ENCODE data around the gene ZNF621. TPM values are rescaled to one million over a fixed set of nuclear protein-coding genes. Genes with fewer than 3 reads are reported as not detected.
"Not testable (repeated sequence)": the region's sequence is repeated elsewhere in the genome, so short reads cannot be mapped to it uniquely, and the experiment has no call there.

ZNF621 gene
- total and polyA plus RNA-seq, 9 donors, result 10.0 to 14.9 (median 11.0) TPM

DNA sequence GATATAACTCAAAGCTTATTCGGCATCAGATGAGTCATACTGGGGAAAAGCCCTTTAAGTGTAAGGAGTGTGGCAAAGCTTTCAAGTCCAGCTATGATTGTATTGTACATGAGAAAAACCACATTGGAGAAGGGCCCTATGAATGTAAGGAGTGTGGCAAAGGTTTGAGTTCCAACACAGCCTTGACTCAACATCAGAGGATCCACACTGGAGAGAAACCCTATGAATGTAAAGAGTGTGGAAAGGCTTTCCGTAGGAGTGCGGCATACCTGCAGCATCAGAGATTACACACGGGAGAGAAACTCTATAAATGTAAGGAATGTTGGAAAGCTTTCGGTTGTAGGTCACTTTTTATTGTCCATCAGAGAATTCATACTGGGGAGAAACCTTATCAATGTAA lies 7.5 kb downstream of the ZNF621 start:
- Histone ChIP-seq H3K4me1 (ENCODE audit: control insufficient read depth, insufficient read depth, low read length) (no peaks in the 10 kb centered on the region), H3K9me3 (replicated peaks; ENCODE audit: control insufficient read depth, low read depth, low read length) (peaks cover 8% of the 10 kb centered on the region), H3K27me3 (ENCODE audit: control insufficient read depth, insufficient read depth, low read length) (no peaks in the 10 kb centered on the region), H3K27ac (ENCODE audit: low read length) (no peak overlapping the region), H3K4me3 (ENCODE audit: low read length) (no peak overlapping the region), H3K36me3 (ENCODE audit: control insufficient read depth, insufficient read depth, low read length) (peaks cover 74% of the 10 kb centered on the region)
- WGBS (ENCODE audit: insufficient coverage), result 100% methylated on average over 4 of the region's 5 CpGs
- no peak for DNase-seq

DNA sequence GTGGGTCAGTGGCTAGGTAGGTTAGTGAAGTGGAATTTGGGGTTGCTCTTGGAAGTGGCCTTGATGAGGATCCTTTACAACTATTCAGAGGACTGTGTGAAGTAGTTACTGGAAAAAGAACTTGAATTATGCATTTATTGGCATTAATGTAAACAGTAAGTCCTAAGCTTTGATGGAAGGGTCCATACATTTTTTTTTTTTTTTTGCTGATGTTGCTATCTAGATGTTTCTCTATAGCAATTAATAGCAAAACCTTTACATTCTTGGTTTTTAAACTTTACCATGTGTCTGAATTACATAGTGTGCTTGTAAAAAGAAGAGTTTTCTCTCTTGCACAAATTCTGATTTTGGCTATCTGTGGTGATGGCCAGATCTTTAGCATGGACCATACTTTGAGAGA lies 9.5 kb downstream of the ZNF621 start:
- H3K36me3 ChIP-seq (ENCODE audit: control insufficient read depth, insufficient read depth, low read length), result peaks cover 70% of the 10 kb centered on the region
- DNase-seq, result no peak
- no peaks in the 10 kb centered on the region for H3K4me1 ChIP-seq (ENCODE audit: control insufficient read depth, insufficient read depth, low read length)
- H3K4me3 ChIP-seq (ENCODE audit: low read length), result no peak overlapping the region
- no peak overlapping the region for H3K27ac ChIP-seq (ENCODE audit: low read length)
- H3K27me3 ChIP-seq (ENCODE audit: control insufficient read depth, insufficient read depth, low read length), result no peaks in the 10 kb centered on the region
- peaks cover 19% of the 10 kb centered on the region for H3K9me3 ChIP-seq (replicated peaks; ENCODE audit: control insufficient read depth, low read depth, low read length)

DNA sequence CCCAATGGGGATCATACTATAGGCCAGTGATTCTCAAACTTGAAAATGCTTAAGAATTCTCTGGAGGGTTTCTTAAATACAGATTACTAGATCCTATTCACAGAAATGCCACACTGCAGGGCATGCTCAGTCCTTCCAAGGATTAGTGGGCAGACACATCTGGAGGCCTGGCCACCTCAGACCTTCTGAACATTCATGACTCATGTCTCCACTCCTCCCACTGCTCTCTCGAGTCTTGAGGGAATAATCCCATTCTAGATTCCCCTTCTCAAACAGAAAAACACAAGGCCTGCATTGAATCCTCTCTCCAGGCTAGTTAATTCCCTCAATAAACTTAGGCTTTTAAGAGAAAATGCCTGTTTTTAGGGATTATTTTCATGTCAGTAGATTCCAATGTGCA lies 22.1 kb downstream of the ZNF621 start:
- Histone ChIP-seq H3K9me3 (replicated peaks; ENCODE audit: control insufficient read depth, low read depth, low read length) (peaks cover 2% of the 10 kb centered on the region), H3K27ac (ENCODE audit: low read length) (no peak overlapping the region), H3K4me1 (ENCODE audit: control insufficient read depth, insufficient read depth, low read length) (no peaks in the 10 kb centered on the region), H3K36me3 (ENCODE audit: control insufficient read depth, insufficient read depth, low read length) (no peaks in the 10 kb centered on the region), H3K4me3 (ENCODE audit: low read length) (no peak overlapping the region), H3K27me3 (ENCODE audit: control insufficient read depth, insufficient read depth, low read length) (no peaks in the 10 kb centered on the region)
- no peak for DNase-seq
- WGBS (ENCODE audit: insufficient coverage), result no CpG with 5 or more reads among the region's 1 CpG

DNA sequence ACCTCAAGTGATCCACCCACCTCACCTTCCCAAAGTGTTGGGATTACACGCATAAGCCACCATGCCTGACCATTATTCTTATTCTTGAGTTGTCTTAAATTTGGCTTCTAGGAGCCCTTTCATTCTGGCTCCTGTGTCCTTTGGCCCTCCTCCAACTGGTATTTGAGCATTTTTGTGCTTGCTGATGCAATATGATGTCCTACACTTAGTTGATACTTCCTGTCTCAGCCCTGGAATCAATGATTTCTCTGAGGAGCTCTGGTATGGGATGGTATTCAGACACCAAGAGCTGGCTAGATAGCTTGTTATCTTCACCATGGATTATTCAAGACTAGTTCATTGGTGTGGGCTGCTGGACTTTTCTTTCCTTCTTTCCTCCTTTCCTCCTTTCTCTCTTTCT lies 25.4 kb downstream of the ZNF621 start:
- DNase-seq, result no peak
- H3K36me3 ChIP-seq (ENCODE audit: control insufficient read depth, insufficient read depth, low read length), result no peaks in the 10 kb centered on the region
- no CpG with 5 or more reads among the region's 1 CpG for WGBS (ENCODE audit: insufficient coverage)
- no peaks in the 10 kb centered on the region for H3K4me1 ChIP-seq (ENCODE audit: control insufficient read depth, insufficient read depth, low read length)
- no peak overlapping the region for H3K27ac ChIP-seq (ENCODE audit: low read length)
- no peak overlapping the region for H3K4me3 ChIP-seq (ENCODE audit: low read length)
- peaks cover 2% of the 10 kb centered on the region for H3K9me3 ChIP-seq (replicated peaks; ENCODE audit: control insufficient read depth, low read depth, low read length)
- no peaks in the 10 kb centered on the region for H3K27me3 ChIP-seq (ENCODE audit: control insufficient read depth, insufficient read depth, low read length)

DNA sequence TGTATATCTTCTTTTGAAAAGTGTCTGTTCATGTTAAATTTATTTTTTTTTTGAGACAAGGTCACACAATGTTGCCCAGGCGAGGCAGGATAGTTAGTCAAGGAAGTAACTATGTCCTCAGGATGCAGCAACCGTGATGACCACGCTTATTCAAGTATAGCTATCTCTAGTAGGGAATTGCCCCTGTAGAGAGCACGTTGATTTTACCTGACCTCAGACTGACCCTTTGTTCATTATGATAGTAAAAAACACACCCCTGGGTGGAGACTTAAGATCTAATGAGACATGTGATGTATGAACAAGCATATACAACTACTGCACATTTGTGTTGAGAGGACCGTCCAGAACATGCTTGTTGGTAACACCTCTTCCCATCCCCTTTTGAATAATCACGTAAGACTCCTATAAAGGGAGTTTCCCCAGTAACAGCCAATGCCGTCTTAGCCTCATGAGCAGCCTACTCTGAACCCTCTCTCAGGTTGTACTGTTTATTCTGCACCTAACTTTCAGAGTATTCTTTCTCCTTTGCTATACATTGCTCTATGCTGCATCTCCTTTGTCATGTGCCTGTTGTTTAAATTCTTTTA lies 32.9 kb downstream of the ZNF621 start:
- no peak overlapping the region for H3K4me3 ChIP-seq (ENCODE audit: low read length)
- no peak for DNase-seq
- no peaks in the 10 kb centered on the region for H3K9me3 ChIP-seq (replicated peaks; ENCODE audit: control insufficient read depth, low read depth, low read length)
- 88% methylated on average over 2 of the region's 7 CpGs for WGBS (ENCODE audit: insufficient coverage)
- no peaks in the 10 kb centered on the region for H3K36me3 ChIP-seq (ENCODE audit: control insufficient read depth, insufficient read depth, low read length)
- no peak overlapping the region for H3K27ac ChIP-seq (ENCODE audit: low read length)
- H3K4me1 ChIP-seq (ENCODE audit: control insufficient read depth, insufficient read depth, low read length), result no peaks in the 10 kb centered on the region
- H3K27me3 ChIP-seq (ENCODE audit: control insufficient read depth, insufficient read depth, low read length), result no peaks in the 10 kb centered on the region

DNA sequence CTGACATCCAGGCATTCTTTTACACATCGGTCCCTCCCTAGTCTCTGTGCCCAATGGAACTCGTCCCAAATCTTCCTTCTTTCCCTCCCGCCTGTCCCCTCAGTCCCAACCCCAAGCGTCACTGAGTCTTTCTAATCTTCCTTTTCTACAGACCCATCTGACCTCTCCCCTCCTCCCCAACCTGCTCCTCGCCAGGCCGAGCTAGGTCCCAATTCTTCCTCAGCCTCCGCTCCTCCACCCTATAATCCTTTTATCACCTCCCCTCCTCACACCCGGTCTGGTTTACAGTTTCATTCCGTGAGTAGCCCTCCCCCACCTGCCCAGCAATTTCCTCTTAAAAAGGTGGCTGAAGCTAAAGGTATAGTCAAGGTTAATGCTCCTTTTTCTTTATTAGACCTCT lies 37.7 kb downstream of the ZNF621 start:
- H3K9me3 ChIP-seq (replicated peaks; ENCODE audit: control insufficient read depth, low read depth, low read length); H3K27me3 ChIP-seq (ENCODE audit: control insufficient read depth, insufficient read depth, low read length); H3K36me3 ChIP-seq (ENCODE audit: control insufficient read depth, insufficient read depth, low read length); H3K4me3 ChIP-seq (ENCODE audit: low read length); H3K4me1 ChIP-seq (ENCODE audit: control insufficient read depth, insufficient read depth, low read length); H3K27ac ChIP-seq (ENCODE audit: low read length); DNase-seq: not testable (repeated sequence)
- 71% methylated on average over 7 of the region's 9 CpGs for WGBS (ENCODE audit: insufficient coverage)

DNA sequence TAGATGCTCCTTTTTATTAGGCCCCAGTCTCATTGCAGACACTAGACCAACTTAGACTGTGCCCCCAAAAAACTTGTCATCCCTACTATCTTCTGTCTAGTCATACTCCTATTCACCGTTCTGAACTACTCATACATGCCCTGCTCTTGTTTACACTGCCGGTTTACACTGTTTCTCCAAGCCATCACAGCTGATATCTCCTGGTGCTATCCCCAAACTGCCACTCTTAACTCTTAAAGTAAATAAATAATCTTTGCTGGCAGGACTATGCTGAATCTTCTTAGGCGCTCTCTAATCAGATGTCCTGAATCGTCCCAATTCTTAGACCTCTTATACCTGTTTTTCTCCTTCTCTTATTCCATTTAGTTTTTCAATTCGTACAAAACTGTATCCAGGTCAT lies 40.9 kb downstream of the ZNF621 start:
- not testable (repeated sequence) for H3K27me3 ChIP-seq (ENCODE audit: control insufficient read depth, insufficient read depth, low read length); H3K36me3 ChIP-seq (ENCODE audit: control insufficient read depth, insufficient read depth, low read length); H3K4me3 ChIP-seq (ENCODE audit: low read length); H3K4me1 ChIP-seq (ENCODE audit: control insufficient read depth, insufficient read depth, low read length); DNase-seq; H3K27ac ChIP-seq (ENCODE audit: low read length); H3K9me3 ChIP-seq (replicated peaks; ENCODE audit: control insufficient read depth, low read depth, low read length)
- WGBS (ENCODE audit: insufficient coverage), result 80% methylated on average over 4 of the region's 5 CpGs

DNA sequence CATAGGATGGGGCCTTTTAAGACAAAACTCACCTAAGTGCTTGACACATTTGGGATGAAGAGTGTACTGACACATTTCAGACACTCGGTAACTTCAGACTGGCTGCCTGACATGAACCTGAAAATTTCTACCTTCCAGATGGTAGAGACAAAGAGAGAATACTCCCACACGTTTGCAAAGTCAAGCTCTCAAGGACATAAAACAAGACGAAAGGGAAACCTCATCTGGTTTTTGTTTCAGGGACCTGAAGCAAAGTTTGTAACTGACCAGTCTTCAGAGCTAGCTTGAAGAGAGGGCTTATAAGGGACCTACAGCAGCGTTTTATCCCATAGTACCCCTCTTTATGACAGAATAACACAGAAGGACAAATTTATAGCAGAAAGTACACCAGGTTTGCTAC lies 41.9 kb downstream of the ZNF621 start:
- Histone ChIP-seq H3K27me3 (ENCODE audit: control insufficient read depth, insufficient read depth, low read length) (no peaks in the 10 kb centered on the region), H3K27ac (ENCODE audit: low read length) (no peak overlapping the region), H3K4me1 (ENCODE audit: control insufficient read depth, insufficient read depth, low read length) (no peaks in the 10 kb centered on the region), H3K4me3 (ENCODE audit: low read length) (no peak overlapping the region), H3K36me3 (ENCODE audit: control insufficient read depth, insufficient read depth, low read length) (no peaks in the 10 kb centered on the region), H3K9me3 (replicated peaks; ENCODE audit: control insufficient read depth, low read depth, low read length) (no peaks in the 10 kb centered on the region)
- DNase-seq, result no peak
- WGBS (ENCODE audit: insufficient coverage), result 0% methylated on average over 1 of the region's 4 CpGs

DNA sequence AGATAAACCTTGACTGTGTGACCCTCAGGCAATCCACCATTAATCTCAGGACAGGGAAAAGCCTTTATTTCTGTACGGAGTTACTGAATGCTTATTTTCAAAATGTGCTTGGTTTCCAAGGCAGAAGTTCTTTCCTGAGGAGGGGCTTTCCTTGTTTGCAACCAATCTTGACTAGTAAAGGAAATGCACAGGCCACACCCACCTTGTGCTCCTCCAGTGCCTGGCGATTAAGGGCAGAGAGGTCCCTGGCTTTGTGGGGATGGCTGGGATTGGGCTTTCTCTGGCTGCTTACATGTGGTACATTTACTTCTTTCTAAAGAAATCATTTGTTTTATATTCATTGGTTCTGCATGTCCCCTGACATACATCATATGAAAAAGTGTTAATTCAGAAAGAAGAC lies 47.8 kb downstream of the ZNF621 start:
- H3K4me1 ChIP-seq (ENCODE audit: control insufficient read depth, insufficient read depth, low read length), result no peaks in the 10 kb centered on the region
- no peaks in the 10 kb centered on the region for H3K9me3 ChIP-seq (replicated peaks; ENCODE audit: control insufficient read depth, low read depth, low read length)
- H3K27ac ChIP-seq (ENCODE audit: low read length), result no peak overlapping the region
- H3K27me3 ChIP-seq (ENCODE audit: control insufficient read depth, insufficient read depth, low read length), result no peaks in the 10 kb centered on the region
- no peak for DNase-seq
- H3K36me3 ChIP-seq (ENCODE audit: control insufficient read depth, insufficient read depth, low read length), result no peaks in the 10 kb centered on the region
- no peak overlapping the region for H3K4me3 ChIP-seq (ENCODE audit: low read length)
- no CpG with 5 or more reads among the region's 2 CpGs for WGBS (ENCODE audit: insufficient coverage)

DNA sequence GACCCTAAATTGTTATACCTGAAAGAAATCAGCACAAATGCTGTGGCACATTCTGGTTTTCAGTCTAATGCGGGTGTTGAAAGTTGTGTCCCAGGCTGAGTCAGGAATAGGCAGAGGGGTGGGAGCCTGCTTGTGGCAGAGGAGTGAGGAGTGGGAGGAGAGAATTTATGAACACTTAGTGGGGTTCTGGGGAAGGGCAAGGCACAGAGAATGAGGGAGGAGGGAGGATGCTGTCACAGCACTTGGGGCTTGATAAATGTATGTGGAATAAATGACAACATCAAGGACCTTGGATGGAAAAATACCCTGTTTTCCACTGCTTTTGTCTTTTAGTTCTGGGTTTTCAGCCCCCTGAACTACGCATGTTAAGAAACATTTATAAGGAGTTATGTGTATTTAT lies 49.3 kb downstream of the ZNF621 start:
- H3K27ac ChIP-seq (ENCODE audit: low read length), result no peak overlapping the region
- no peak for DNase-seq
- H3K4me1 ChIP-seq (ENCODE audit: control insufficient read depth, insufficient read depth, low read length), result no peaks in the 10 kb centered on the region
- H3K27me3 ChIP-seq (ENCODE audit: control insufficient read depth, insufficient read depth, low read length), result no peaks in the 10 kb centered on the region
- WGBS (ENCODE audit: insufficient coverage), result 100% methylated on average over 1 of the region's 2 CpGs
- no peaks in the 10 kb centered on the region for H3K9me3 ChIP-seq (replicated peaks; ENCODE audit: control insufficient read depth, low read depth, low read length)
- H3K36me3 ChIP-seq (ENCODE audit: control insufficient read depth, insufficient read depth, low read length), result no peaks in the 10 kb centered on the region
- no peak overlapping the region for H3K4me3 ChIP-seq (ENCODE audit: low read length)

DNA sequence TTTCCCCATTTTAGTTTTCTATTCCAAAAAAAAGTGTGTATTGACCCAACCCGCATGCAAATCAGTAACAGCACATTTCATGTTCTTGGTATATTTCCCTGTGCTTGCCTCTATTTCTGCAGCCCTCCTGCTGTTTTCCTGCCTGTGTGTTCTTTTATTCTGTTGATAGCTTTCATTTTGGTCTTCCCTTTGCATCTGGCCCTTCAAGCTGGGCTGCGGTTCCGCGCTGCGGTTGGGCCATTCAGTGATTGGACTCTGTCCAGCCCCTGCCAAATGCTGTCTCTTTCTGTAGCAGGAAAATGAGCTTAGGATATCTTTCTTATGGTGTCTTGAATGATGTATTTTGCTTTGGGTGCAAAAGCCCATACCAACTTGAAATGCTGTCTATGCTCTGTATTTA lies 49.9 kb downstream of the ZNF621 start:
- no peaks in the 10 kb centered on the region for H3K4me1 ChIP-seq (ENCODE audit: control insufficient read depth, insufficient read depth, low read length)
- no peaks in the 10 kb centered on the region for H3K9me3 ChIP-seq (replicated peaks; ENCODE audit: control insufficient read depth, low read depth, low read length)
- no peak overlapping the region for H3K4me3 ChIP-seq (ENCODE audit: low read length)
- WGBS (ENCODE audit: insufficient coverage), result no CpG with 5 or more reads among the region's 5 CpGs
- no peaks in the 10 kb centered on the region for H3K36me3 ChIP-seq (ENCODE audit: control insufficient read depth, insufficient read depth, low read length)
- no peak for DNase-seq
- no peak overlapping the region for H3K27ac ChIP-seq (ENCODE audit: low read length)
- no peaks in the 10 kb centered on the region for H3K27me3 ChIP-seq (ENCODE audit: control insufficient read depth, insufficient read depth, low read length)
